Type B pancreatic cell (in vitro differentiated cells): ENCODE data around the gene ZP1. TPM values are rescaled to one million over a fixed set of nuclear protein-coding genes. Genes with fewer than 3 reads are reported as not detected.

Source experiments
- DNase-seq: peaks from one replicate; pipeline ENCODE4 v3.0.0; 2021; ENCODE audit warnings: mixed read lengths; ENCODE audit not compliant: unreplicated experiment; ENCODE audit errors: extremely low spot score
- H3K27ac Mint-ChIP-seq: 2 replicates; pipeline ENCODE4 v1.8.0; 2021; ENCODE audit warnings: mild to moderate bottlenecking, mixed read lengths
- H3K27me3 Mint-ChIP-seq: 2 replicates; pipeline ENCODE4 v1.8.0; 2021; ENCODE audit warnings: mixed read lengths
- H3K36me3 Mint-ChIP-seq: 2 replicates; pipeline ENCODE4 v1.8.0; 2021; ENCODE audit warnings: mixed read lengths
- H3K4me1 Mint-ChIP-seq: one replicate; pipeline ENCODE4 v1.8.0; 2021; ENCODE audit warnings: mixed read lengths; ENCODE audit not compliant: unreplicated experiment
- H3K4me3 Mint-ChIP-seq: 2 replicates; pipeline ENCODE4 v1.8.0; 2021; ENCODE audit warnings: mild to moderate bottlenecking, mixed read lengths
- H3K9me3 Mint-ChIP-seq: 2 replicates; pipeline ENCODE4 v1.8.0; 2021; ENCODE audit warnings: mixed read lengths
- total RNA-seq: library from RNA; stranded (reverse); gene quantifications from 2 replicates; pipeline ENCODE4 v1.2.1, GENCODE V29; 2021; ENCODE audit warnings: low replicate concordance
- TF ChIP-seq, protein P1 (sequence below): fragments of 200-600 bp; sonication (generic); conservative IDR thresholded peaks from 2 replicates; pipeline ENCODE4 v1.5.0; 2021; ENCODE audit warnings: antibody characterized with exemption, mild to moderate bottlenecking

ZP1 gene
- total RNA-seq, 1 donor from 2014 or later: not detected

DNA sequence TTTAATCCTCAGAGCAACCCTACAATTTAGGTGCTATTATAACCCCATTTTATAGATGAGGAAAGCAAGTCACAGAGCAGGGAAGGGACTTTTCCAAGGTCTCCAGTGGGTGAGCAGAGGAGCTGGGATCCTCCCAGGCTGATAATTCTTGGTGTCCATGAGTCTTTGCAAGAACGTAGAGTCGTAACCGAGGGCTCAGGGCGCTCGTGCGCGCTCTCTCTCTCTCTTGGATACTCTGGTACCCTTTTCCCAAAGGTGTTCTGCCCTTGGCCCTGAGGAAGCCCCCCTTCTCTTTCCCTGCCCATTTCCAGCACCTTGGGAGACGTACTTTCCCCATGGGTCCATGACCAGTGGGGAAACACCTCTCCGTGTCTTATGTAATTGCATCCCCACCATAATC, 5.2 kb upstream of the ZP1 start:
- Mint-ChIP-seq H3K4me3 (no peak overlapping the region), H3K27ac (no peak overlapping the region), H3K4me1 (peaks cover 23% of the 10 kb centered on the region), H3K36me3 (no peaks in the 10 kb centered on the region), H3K9me3 (no peaks in the 10 kb centered on the region), H3K27me3 (no peaks in the 10 kb centered on the region)
- DNase-seq: no peak
- TF ChIP-seq, protein P1, sequence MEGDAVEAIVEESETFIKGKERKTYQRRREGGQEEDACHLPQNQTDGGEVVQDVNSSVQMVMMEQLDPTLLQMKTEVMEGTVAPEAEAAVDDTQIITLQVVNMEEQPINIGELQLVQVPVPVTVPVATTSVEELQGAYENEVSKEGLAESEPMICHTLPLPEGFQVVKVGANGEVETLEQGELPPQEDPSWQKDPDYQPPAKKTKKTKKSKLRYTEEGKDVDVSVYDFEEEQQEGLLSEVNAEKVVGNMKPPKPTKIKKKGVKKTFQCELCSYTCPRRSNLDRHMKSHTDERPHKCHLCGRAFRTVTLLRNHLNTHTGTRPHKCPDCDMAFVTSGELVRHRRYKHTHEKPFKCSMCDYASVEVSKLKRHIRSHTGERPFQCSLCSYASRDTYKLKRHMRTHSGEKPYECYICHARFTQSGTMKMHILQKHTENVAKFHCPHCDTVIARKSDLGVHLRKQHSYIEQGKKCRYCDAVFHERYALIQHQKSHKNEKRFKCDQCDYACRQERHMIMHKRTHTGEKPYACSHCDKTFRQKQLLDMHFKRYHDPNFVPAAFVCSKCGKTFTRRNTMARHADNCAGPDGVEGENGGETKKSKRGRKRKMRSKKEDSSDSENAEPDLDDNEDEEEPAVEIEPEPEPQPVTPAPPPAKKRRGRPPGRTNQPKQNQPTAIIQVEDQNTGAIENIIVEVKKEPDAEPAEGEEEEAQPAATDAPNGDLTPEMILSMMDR: no peak

DNA sequence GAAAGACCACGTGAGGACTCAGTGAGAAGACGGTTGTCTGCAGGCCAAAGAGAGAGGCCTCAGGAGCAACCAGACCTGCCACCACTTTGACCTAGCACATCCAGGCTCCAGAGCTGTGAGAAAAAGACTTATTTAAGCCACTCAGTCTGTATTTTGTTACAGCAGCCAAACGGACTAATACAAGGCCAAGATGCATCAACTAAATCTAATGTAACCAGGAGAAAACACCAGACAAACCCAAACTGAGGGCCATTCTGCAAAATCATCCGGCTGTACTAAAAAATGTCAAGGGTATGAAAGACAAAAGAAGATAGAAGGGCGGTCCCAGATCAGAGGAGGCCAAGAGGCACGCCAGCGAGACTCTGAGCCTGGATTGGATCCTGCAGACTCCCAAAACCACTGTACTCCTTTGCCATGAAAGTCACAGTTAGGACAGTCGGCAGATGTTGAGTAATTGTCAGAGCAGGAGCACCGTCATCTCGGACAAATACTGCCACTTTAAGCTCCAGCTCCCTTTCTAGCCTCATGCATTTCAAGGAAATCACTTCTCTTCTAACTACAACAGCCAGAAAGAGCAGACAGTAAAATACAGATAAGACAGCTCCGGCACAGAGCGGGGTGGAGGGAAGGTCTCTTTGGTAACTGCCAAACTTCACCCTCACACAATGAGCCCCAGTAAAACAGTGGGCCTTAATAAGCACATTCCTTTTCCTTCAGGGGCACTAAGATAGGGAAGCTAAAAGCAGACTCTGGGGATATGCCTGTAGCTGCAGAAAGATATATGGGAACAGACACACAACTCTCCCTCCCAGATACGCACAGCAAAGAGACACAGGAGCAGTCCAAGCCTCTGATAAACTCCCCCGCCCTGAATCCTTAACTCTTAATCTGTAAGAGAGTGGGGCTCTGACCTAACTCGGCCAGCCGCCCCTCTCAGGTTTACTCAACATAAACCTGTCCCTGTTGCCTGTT, 3.5 kb upstream of the ZP1 start:
- Mint-ChIP-seq H3K4me1 (peaks cover 14% of the 10 kb centered on the region), H3K27ac (no peak overlapping the region), H3K36me3 (no peaks in the 10 kb centered on the region), H3K27me3 (no peaks in the 10 kb centered on the region), H3K9me3 (no peaks in the 10 kb centered on the region), H3K4me3 (no peak overlapping the region)
- TF ChIP-seq, protein P1: no peak
- DNase-seq: no peak

DNA sequence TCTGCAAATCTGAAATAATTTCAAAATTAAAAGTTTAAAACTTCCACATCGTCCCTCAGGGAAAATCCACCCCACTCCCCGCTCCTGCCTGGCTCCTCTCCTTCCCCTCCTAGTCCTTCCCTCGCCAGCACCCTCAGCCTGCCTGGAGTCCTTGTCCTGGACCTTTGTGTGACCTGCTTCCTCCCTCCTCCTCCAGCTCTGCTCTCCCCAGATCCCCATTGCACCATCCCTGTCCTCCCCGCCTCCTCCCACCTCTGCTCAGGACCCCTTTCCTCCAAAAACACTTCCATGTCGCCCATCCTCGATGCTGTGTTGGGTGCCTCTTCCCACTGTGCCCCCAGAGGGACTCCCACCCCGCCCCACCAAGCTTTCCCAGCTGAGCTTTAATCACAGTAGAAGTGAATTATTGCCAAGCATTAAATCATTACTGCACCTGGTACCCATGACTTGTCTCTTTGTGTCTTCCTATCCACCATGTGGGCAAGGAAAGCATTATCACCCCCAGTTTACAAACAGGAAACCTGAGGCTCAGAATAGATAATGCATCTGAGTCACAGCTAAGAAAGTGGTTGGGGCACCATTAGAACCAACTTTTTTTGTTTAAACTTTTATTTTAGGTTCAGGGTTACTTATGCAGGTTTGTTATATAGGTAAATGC, 2.4 kb upstream of the ZP1 start:
- no peaks in the 10 kb centered on the region for H3K36me3 Mint-ChIP-seq
- no peaks in the 10 kb centered on the region for H3K27me3 Mint-ChIP-seq
- TF ChIP-seq, protein P1: no peak
- no peak for DNase-seq
- H3K4me1 Mint-ChIP-seq: peaks cover 10% of the 10 kb centered on the region
- no peak overlapping the region for H3K4me3 Mint-ChIP-seq
- no peak overlapping the region for H3K27ac Mint-ChIP-seq
- no peaks in the 10 kb centered on the region for H3K9me3 Mint-ChIP-seq

DNA sequence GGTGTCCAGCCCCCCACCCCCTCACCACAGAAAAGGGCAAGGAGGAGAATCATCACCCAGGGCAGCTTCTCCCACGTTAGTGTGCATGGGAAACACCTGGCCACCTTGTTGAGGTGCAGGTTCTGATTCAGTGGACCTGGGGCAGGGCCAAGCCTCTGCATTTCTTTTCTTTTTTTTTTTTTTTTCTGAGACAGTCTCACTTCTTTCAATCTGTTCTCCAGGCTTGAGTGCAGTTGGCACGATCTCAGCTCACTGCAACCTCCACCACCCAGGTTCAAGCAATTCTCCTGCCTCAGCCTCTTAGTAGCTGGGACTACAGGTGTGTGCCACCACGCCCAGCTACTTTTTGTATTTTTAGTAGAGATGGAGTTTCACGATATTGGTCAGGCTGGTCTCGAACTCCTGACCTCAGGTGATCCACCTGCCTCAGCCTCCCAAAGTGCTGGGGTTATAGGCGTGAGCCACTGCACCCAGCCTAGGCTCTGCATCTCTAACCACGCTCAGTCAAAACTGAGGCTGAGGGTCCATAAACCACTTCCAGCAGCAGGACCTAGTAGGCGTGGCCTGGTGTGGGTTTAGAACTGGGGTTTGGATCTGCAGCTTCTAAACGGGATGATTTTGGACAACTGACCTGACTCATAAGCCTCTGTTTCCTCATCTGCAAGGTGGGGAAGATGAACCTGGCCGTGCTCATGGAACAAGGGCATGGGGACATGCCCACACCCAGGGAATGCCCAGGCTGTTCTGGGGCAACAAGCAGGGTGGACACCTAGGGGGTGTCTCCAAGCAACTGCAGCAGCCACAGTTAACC, 734 bp downstream of the ZP1 start:
- Mint-ChIP-seq H3K4me1 (peaks cover 10% of the 10 kb centered on the region), H3K4me3 (no peak overlapping the region), H3K27me3 (no peaks in the 10 kb centered on the region), H3K36me3 (no peaks in the 10 kb centered on the region), H3K9me3 (no peaks in the 10 kb centered on the region), H3K27ac (no peak overlapping the region)
- TF ChIP-seq, protein P1: no peak
- no peak for DNase-seq

DNA sequence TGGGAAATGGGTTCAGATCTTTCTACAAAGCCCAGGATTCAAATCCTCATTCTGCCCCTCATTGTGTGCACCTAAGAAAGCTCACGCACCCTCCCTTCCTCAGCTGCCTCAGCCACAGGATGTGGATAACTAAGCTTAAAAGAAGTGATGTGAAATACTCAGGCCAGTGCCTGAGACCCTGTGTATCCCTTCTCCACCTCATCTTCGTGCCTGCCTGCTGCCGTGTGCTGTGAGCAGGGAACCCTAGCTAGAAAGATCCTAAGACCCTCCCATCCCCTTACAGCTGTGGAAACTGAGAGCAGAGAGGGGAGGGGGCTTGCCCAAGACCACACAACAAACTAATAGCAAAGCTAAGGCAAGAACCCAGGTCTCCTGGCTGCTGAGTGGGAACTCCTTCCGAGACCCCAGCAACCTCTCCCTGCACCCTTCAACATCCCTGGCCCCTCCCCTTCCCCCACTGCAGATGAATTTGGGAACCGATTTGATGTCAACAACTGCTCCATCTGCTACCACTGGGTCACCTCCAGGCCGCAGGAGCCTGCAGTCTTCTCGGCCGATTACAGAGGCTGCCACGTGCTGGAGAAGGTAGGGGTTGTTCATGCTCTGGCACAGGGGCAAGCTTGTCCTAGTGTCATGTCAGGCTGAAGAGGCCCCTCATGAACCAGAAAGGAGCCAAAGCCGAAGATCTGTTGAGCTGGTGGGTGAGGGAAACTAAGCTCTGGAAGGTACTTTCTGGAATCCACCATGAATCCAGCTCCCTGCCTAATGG, 1.5 kb downstream of the ZP1 start:
- DNase-seq: no peak
- no peaks in the 10 kb centered on the region for H3K27me3 Mint-ChIP-seq
- H3K4me1 Mint-ChIP-seq: peaks cover 8% of the 10 kb centered on the region
- TF ChIP-seq, protein P1: no peak
- H3K4me3 Mint-ChIP-seq: no peak overlapping the region
- H3K36me3 Mint-ChIP-seq: no peaks in the 10 kb centered on the region
- H3K27ac Mint-ChIP-seq: no peak overlapping the region
- no peaks in the 10 kb centered on the region for H3K9me3 Mint-ChIP-seq
